ENCODE measurements around the gene TMEM168. TPM values are rescaled to one million over a fixed set of nuclear protein-coding genes. Genes with fewer than 3 reads are reported as not detected.
"Not testable (repeated sequence)": the region's sequence is repeated elsewhere in the genome, so short reads cannot be mapped to it uniquely, and the experiment has no call there.

Gene TMEM168
- total and polyA plus RNA-seq, 2 donors (not counting 3 experiments of a cell fraction or from before 2014, with no cell fraction given): 23.4 to 24.4 TPM

GRCh38 chr7:112735261-112735660 lies 54.9 kb downstream of the TMEM168 start:
- POLR2A ChIA-PET: no interaction called here
- intact Hi-C loops (cut with micrococcal nuclease): no loop called here
- no peak overlapping the region for H3K9ac ChIP-seq (replicated peaks; ENCODE audit: extremely low read depth, insufficient read depth, low read length)
- CTCF ChIA-PET: no interaction called here
- no peaks in the 10 kb centered on the region for H3K36me3 ChIP-seq (ENCODE audit: control insufficient read depth in 2 of 2, extremely low read depth in 1 of 2, insufficient read depth in 2 of 2, low read length in 2 of 2)
- no peaks in the 10 kb centered on the region for H3K4me1 ChIP-seq (ENCODE audit: control insufficient read depth, extremely low read depth, insufficient read depth, low read length)
- no peaks in the 10 kb centered on the region for H3K9me3 ChIP-seq (replicated peaks; ENCODE audit: control insufficient read depth, insufficient read depth, low read length)
- H3K27ac ChIP-seq (ENCODE audit: insufficient read depth, low read depth, low read length): no peak overlapping the region
- dilution Hi-C loops (cut with MboI; ENCODE audit: extremely low pct_ligation_motif_present, low sequenced_read_pairs): no loop called here
- no peaks in the 10 kb centered on the region for H3K79me2 ChIP-seq (ENCODE audit: control insufficient read depth, insufficient read depth, low read length)
- DNase-seq (ENCODE audit: low read depth, low spot score) (no peak), FAIRE-seq (no peak)
- no peaks in the 10 kb centered on the region for H4K20me1 ChIP-seq (replicated peaks; ENCODE audit: control insufficient read depth, extremely low read depth, insufficient read depth, low read length)
- no peak overlapping the region for H3K4me2 ChIP-seq (ENCODE audit: insufficient read depth, low read length)
- no TSS peak for BruUV-seq (replicated peaks)
- TF ChIP-seq POLR2AphosphoS5 (IDR thresholded peaks at IDR 0.05; ENCODE audit: insufficient read depth, low read depth, low read length): no peak
- no peak for TF ChIP-seq JUN (IDR thresholded peaks at IDR 0.05; ENCODE audit: borderline replicate concordance, insufficient read depth, insufficient read length, low read depth)
- no peak for TF ChIP-seq MYC (IDR thresholded peaks at IDR 0.05; ENCODE audit: low read depth, low read length)
- TF ChIP-seq MAX (IDR thresholded peaks at IDR 0.05; ENCODE audit: insufficient read depth, insufficient read length): no peak
- no peak for TF ChIP-seq GATA2 (IDR thresholded peaks at IDR 0.05; ENCODE audit: insufficient read depth, insufficient read length, low read depth, low read length)
- TF ChIP-seq CTCF (IDR thresholded peaks at IDR 0.05; ENCODE audit: extremely low read depth in 1 of 2, insufficient read depth in 1 of 2, low read depth in 1 of 2, low read length in 2 of 2): no peak
- TF ChIP-seq POLR2A (IDR thresholded peaks at IDR 0.05; ENCODE audit: low read depth, low read length): no peak
- TF ChIP-seq FOS (IDR thresholded peaks at IDR 0.05; ENCODE audit: borderline replicate concordance, insufficient read depth, low read length): no peak
- no peak for TF ChIP-seq EZH2 (IDR thresholded peaks at IDR 0.05; ENCODE audit: borderline replicate concordance, low read depth, low read length, severe bottlenecking)
- no peak overlapping the region for H3K4me3 ChIP-seq (replicated peaks in 1 of 3; ENCODE audit: insufficient read depth in 1 of 3, low read depth in 1 of 3, low read length in 3 of 3)
- no peak overlapping the region for H2AFZ ChIP-seq (ENCODE audit: low read depth, low read length)
- H3K27me3 ChIP-seq (ENCODE audit: control insufficient read depth in 2 of 2, insufficient read depth in 2 of 2, low read length in 2 of 2): no peaks in the 10 kb centered on the region
- no peaks in the 10 kb centered on the region for H3K9me1 ChIP-seq (replicated peaks; ENCODE audit: control insufficient read depth, extremely low read depth, insufficient read depth, low read length)

GRCh38 chr7:112731324-112731723 lies 58.9 kb downstream of the TMEM168 start:
- intact Hi-C loops (cut with micrococcal nuclease); H3K4me3 ChIP-seq (replicated peaks in 1 of 3; ENCODE audit: insufficient read depth in 1 of 3, low read depth in 1 of 3, low read length in 3 of 3); H3K9ac ChIP-seq (replicated peaks; ENCODE audit: extremely low read depth, insufficient read depth, low read length); H3K4me2 ChIP-seq (ENCODE audit: insufficient read depth, low read length); BruUV-seq (replicated peaks); POLR2A ChIA-PET; H3K9me1 ChIP-seq (replicated peaks; ENCODE audit: control insufficient read depth, extremely low read depth, insufficient read depth, low read length); H3K27me3 ChIP-seq (ENCODE audit: control insufficient read depth in 2 of 2, insufficient read depth in 2 of 2, low read length in 2 of 2); H4K20me1 ChIP-seq (replicated peaks; ENCODE audit: control insufficient read depth, extremely low read depth, insufficient read depth, low read length); CTCF ChIA-PET; dilution Hi-C loops (cut with MboI; ENCODE audit: extremely low pct_ligation_motif_present, low sequenced_read_pairs); H3K27ac ChIP-seq (ENCODE audit: insufficient read depth, low read depth, low read length); DNase-seq (ENCODE audit: low read depth, low spot score); H3K9me3 ChIP-seq (replicated peaks; ENCODE audit: control insufficient read depth, insufficient read depth, low read length); H3K36me3 ChIP-seq (ENCODE audit: control insufficient read depth in 2 of 2, extremely low read depth in 1 of 2, insufficient read depth in 2 of 2, low read length in 2 of 2); FAIRE-seq; H3K79me2 ChIP-seq (ENCODE audit: control insufficient read depth, insufficient read depth, low read length); H3K4me1 ChIP-seq (ENCODE audit: control insufficient read depth, extremely low read depth, insufficient read depth, low read length); H2AFZ ChIP-seq (ENCODE audit: low read depth, low read length): not testable (repeated sequence)

Data from endothelial cell of umbilical vein (primary cell).